ENCODE data around the gene EPS8.

EPS8 gene

GRCh38 chr12:15693228-15693911, 95.8 kb downstream of the EPS8 start:
- H3K4me3 ChIP-seq (ENCODE audit: low read length) = no peak overlapping the region
- TF ChIP-seq, protein P1, sequence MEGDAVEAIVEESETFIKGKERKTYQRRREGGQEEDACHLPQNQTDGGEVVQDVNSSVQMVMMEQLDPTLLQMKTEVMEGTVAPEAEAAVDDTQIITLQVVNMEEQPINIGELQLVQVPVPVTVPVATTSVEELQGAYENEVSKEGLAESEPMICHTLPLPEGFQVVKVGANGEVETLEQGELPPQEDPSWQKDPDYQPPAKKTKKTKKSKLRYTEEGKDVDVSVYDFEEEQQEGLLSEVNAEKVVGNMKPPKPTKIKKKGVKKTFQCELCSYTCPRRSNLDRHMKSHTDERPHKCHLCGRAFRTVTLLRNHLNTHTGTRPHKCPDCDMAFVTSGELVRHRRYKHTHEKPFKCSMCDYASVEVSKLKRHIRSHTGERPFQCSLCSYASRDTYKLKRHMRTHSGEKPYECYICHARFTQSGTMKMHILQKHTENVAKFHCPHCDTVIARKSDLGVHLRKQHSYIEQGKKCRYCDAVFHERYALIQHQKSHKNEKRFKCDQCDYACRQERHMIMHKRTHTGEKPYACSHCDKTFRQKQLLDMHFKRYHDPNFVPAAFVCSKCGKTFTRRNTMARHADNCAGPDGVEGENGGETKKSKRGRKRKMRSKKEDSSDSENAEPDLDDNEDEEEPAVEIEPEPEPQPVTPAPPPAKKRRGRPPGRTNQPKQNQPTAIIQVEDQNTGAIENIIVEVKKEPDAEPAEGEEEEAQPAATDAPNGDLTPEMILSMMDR (conservative IDR thresholded peaks at IDR 0.05; ENCODE audit: low read depth, low read length) = no peak
- DNase-seq (ENCODE audit: low read depth) = no peak

DNA sequence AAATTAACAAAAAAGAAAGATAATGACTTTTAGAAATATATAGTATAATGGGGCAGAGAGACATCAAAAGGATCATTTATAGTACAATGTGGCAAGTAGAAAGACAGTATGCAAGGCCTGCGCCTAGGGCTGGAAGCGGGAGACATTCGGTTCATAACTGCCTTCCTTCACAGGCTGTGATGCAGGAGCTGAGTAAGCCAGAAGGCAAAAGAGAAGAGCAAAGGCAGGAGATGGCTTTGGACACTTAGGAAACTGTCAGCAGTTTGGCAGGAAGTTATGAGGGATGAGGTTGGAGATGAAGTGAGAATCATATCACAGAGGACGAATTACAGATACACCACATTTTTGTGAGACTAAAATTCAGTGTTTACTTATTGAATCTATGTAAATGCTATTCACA, 97.8 kb downstream of the EPS8 start:
- no peak for DNase-seq (ENCODE audit: low read depth)
- no peak overlapping the region for H3K4me3 ChIP-seq (ENCODE audit: low read length)
- TF ChIP-seq, protein P1 (conservative IDR thresholded peaks at IDR 0.05; ENCODE audit: low read depth, low read length) = no peak

- no peak for DNase-seq (ENCODE audit: low read depth)
- TF ChIP-seq, protein P1 (conservative IDR thresholded peaks at IDR 0.05; ENCODE audit: low read depth, low read length) = no peak
- no peak overlapping the region for H3K4me3 ChIP-seq (ENCODE audit: low read length)
These were observed 98.9 kb downstream of the EPS8 start for GRCh38 chr12:15690320-15690719.

- DNase-seq (ENCODE audit: low read depth) = no peak
- no peak overlapping the region for H3K4me3 ChIP-seq (ENCODE audit: low read length)
- TF ChIP-seq, protein P1 (conservative IDR thresholded peaks at IDR 0.05; ENCODE audit: low read depth, low read length) = no peak
These were observed 99.4 kb downstream of the EPS8 start for GRCh38 chr12:15689751-15690191.

GRCh38 chr12:15688838-15689625, 100.2 kb downstream of the EPS8 start:
- H3K4me3 ChIP-seq (ENCODE audit: low read length) = no peak overlapping the region
- TF ChIP-seq, protein P1 (conservative IDR thresholded peaks at IDR 0.05; ENCODE audit: low read depth, low read length) = peak; percentile 3
- DNase-seq (ENCODE audit: low read depth) = no peak

- no peak overlapping the region for H3K4me3 ChIP-seq (ENCODE audit: low read length)
- no peak for DNase-seq (ENCODE audit: low read depth)
- TF ChIP-seq, protein P1 (conservative IDR thresholded peaks at IDR 0.05; ENCODE audit: low read depth, low read length) = no peak
These were observed 100.9 kb downstream of the EPS8 start for GRCh38 chr12:15688202-15688736.

Measured in retinal pigment epithelial cell (primary cell).